ENCODE results near the gene ARHGEF2.

The ARHGEF2 gene

GRCh38 chr1:155947741-155948140 is 30.6 kb downstream of the ARHGEF2 start:
- Histone ChIP-seq H3K27ac (replicated peaks; ENCODE audit: low read length) (no peak overlapping the region), H3K9me3 (replicated peaks in 1 of 2; ENCODE audit: control insufficient read depth in 2 of 2, insufficient read depth in 1 of 2, low read depth in 1 of 2, low read length in 2 of 2) (no peaks in the 10 kb centered on the region), H2AK5ac (ENCODE audit: low read depth, low read length) (no peak overlapping the region), H4K8ac (ENCODE audit: low read depth, low read length) (no peak overlapping the region), H2BK120ac (ENCODE audit: low read depth, low read length) (no peak overlapping the region), H2AFZ (ENCODE audit: low read length) (no peak overlapping the region), H3K4me1 (ENCODE audit: control insufficient read depth in 2 of 2, insufficient read depth in 1 of 2, low read depth in 1 of 2, low read length in 2 of 2) (peaks cover 0 to 14% of the 10 kb centered on the region in 2 donors), H3K9ac (ENCODE audit: low read depth, low read length, poor library complexity) (no peak overlapping the region), H3K14ac (ENCODE audit: low read length) (no peak overlapping the region), H2BK15ac (ENCODE audit: low read length) (no peak overlapping the region), H3K23ac (ENCODE audit: low read depth, low read length, poor library complexity) (no peak overlapping the region), H3K36me3 (replicated peaks in 1 of 2; ENCODE audit: control insufficient read depth in 2 of 2, insufficient read depth in 2 of 2, low read length in 2 of 2) (peaks cover 42 to 67% of the 10 kb centered on the region in 2 donors), H3K4ac (ENCODE audit: low read length) (no peak overlapping the region), H3K27me3 (ENCODE audit: control insufficient read depth in 3 of 3, insufficient read depth in 3 of 3, low read depth in 1 of 3, low read length in 3 of 3) (no peaks in the 10 kb centered on the region), H2BK5ac (ENCODE audit: low read length) (no peak overlapping the region), H3K79me1 (ENCODE audit: low read depth, low read length) (peaks cover 6% of the 10 kb centered on the region), H3K18ac (ENCODE audit: low read length) (no peak overlapping the region), H3K4me3 (ENCODE audit: low read length in 2 of 2) (no peak overlapping the region), H4K91ac (ENCODE audit: low read depth, low read length, poor library complexity) (no peak overlapping the region), H2BK12ac (ENCODE audit: low read length) (no peak overlapping the region), H3K4me2 (ENCODE audit: insufficient read depth, low read length, poor library complexity, severe bottlenecking) (no peak overlapping the region)
- no peak for DNase-seq (ENCODE audit: low spot score)
- no CpG with 5 or more reads among the region's 8 CpGs for whole genome bisulfite sequencing, 2 donors (ENCODE audit: extremely low coverage in 2 of 2, insufficient read length in 2 of 2, insufficient replicate concordance in 1 of 2)

- Histone ChIP-seq H3K9ac (ENCODE audit: low read depth, low read length, poor library complexity) (no peak overlapping the region), H3K18ac (ENCODE audit: low read length) (no peak overlapping the region), H3K27ac (replicated peaks; ENCODE audit: low read length) (no peak overlapping the region), H3K36me3 (replicated peaks in 1 of 2; ENCODE audit: control insufficient read depth in 2 of 2, insufficient read depth in 2 of 2, low read length in 2 of 2) (peaks cover 38 to 62% of the 10 kb centered on the region in 2 donors), H3K4ac (ENCODE audit: low read length) (no peak overlapping the region), H3K4me2 (ENCODE audit: insufficient read depth, low read length, poor library complexity, severe bottlenecking) (no peak overlapping the region), H3K4me3 (ENCODE audit: low read length in 2 of 2) (no peak overlapping the region), H3K9me3 (replicated peaks in 1 of 2; ENCODE audit: control insufficient read depth in 2 of 2, insufficient read depth in 1 of 2, low read depth in 1 of 2, low read length in 2 of 2) (no peaks in the 10 kb centered on the region), H2BK120ac (ENCODE audit: low read depth, low read length) (no peak overlapping the region), H2AK5ac (ENCODE audit: low read depth, low read length) (no peak overlapping the region), H3K23ac (ENCODE audit: low read depth, low read length, poor library complexity) (no peak overlapping the region), H4K91ac (ENCODE audit: low read depth, low read length, poor library complexity) (no peak overlapping the region), H2BK15ac (ENCODE audit: low read length) (no peak overlapping the region), H2BK5ac (ENCODE audit: low read length) (no peak overlapping the region), H3K27me3 (ENCODE audit: control insufficient read depth in 3 of 3, insufficient read depth in 3 of 3, low read depth in 1 of 3, low read length in 3 of 3) (no peaks in the 10 kb centered on the region), H2AFZ (ENCODE audit: low read length) (no peak overlapping the region), H3K14ac (ENCODE audit: low read length) (no peak overlapping the region), H2BK12ac (ENCODE audit: low read length) (no peak overlapping the region), H3K4me1 (ENCODE audit: control insufficient read depth in 2 of 2, insufficient read depth in 1 of 2, low read depth in 1 of 2, low read length in 2 of 2) (peaks cover 0 to 14% of the 10 kb centered on the region in 2 donors), H4K8ac (ENCODE audit: low read depth, low read length) (no peak overlapping the region), H3K79me1 (ENCODE audit: low read depth, low read length) (peaks cover 5% of the 10 kb centered on the region)
- WGBS, 2 donors (ENCODE audit: extremely low coverage in 2 of 2, insufficient read length in 2 of 2, insufficient replicate concordance in 1 of 2), result no CpG with 5 or more reads among the region's 4 CpGs
- no peak for DNase-seq (ENCODE audit: low spot score)
These were observed 31.1 kb downstream of the ARHGEF2 start for GRCh38 chr1:155947292-155947691.

GRCh38 chr1:155946633-155947219 is 31.6 kb downstream of the ARHGEF2 start:
- Histone ChIP-seq H2BK12ac (ENCODE audit: low read length) (no peak overlapping the region), H4K8ac (ENCODE audit: low read depth, low read length) (no peak overlapping the region), H2BK15ac (ENCODE audit: low read length) (no peak overlapping the region), H3K27me3 (ENCODE audit: control insufficient read depth in 3 of 3, insufficient read depth in 3 of 3, low read depth in 1 of 3, low read length in 3 of 3) (no peaks in the 10 kb centered on the region), H3K23ac (ENCODE audit: low read depth, low read length, poor library complexity) (no peak overlapping the region), H2BK120ac (ENCODE audit: low read depth, low read length) (no peak overlapping the region), H2AFZ (ENCODE audit: low read length) (no peak overlapping the region), H3K9me3 (replicated peaks in 1 of 2; ENCODE audit: control insufficient read depth in 2 of 2, insufficient read depth in 1 of 2, low read depth in 1 of 2, low read length in 2 of 2) (no peaks in the 10 kb centered on the region), H3K4ac (ENCODE audit: low read length) (no peak overlapping the region), H3K9ac (ENCODE audit: low read depth, low read length, poor library complexity) (no peak overlapping the region), H2BK5ac (ENCODE audit: low read length) (no peak overlapping the region), H3K79me1 (ENCODE audit: low read depth, low read length) (peaks cover 4% of the 10 kb centered on the region), H3K4me1 (ENCODE audit: control insufficient read depth in 2 of 2, insufficient read depth in 1 of 2, low read depth in 1 of 2, low read length in 2 of 2) (peaks cover 0 to 14% of the 10 kb centered on the region in 2 donors), H2AK5ac (ENCODE audit: low read depth, low read length) (no peak overlapping the region), H3K18ac (ENCODE audit: low read length) (no peak overlapping the region), H3K27ac (replicated peaks; ENCODE audit: low read length) (no peak overlapping the region), H3K4me3 (ENCODE audit: low read length in 2 of 2) (no peak overlapping the region), H3K4me2 (ENCODE audit: insufficient read depth, low read length, poor library complexity, severe bottlenecking) (no peak overlapping the region), H3K14ac (ENCODE audit: low read length) (no peak overlapping the region), H4K91ac (ENCODE audit: low read depth, low read length, poor library complexity) (no peak overlapping the region), H3K36me3 (replicated peaks in 1 of 2; ENCODE audit: control insufficient read depth in 2 of 2, insufficient read depth in 2 of 2, low read length in 2 of 2) (peaks cover 32 to 57% of the 10 kb centered on the region in 2 donors)
- no peak for DNase-seq (ENCODE audit: low spot score)
- WGBS, 2 donors (ENCODE audit: extremely low coverage in 2 of 2, insufficient read length in 2 of 2, insufficient replicate concordance in 1 of 2), result no CpG with 5 or more reads among the region's 8 CpGs

GRCh38 chr1:155944444-155944799 is 33.9 kb downstream of the ARHGEF2 start:
- no peak overlapping the region for H3K14ac ChIP-seq (ENCODE audit: low read length)
- no peaks in the 10 kb centered on the region for H3K79me1 ChIP-seq (ENCODE audit: low read depth, low read length)

More at GRCh38 chr1:155944444-155944799, 33.9 kb downstream of the ARHGEF2 start:
- H2BK15ac ChIP-seq (ENCODE audit: low read length), result no peak overlapping the region
- no peak overlapping the region for H3K4me2 ChIP-seq (ENCODE audit: insufficient read depth, low read length, poor library complexity, severe bottlenecking)
- no peak overlapping the region for H2BK5ac ChIP-seq (ENCODE audit: low read length)
- peaks cover 13 to 34% of the 10 kb centered on the region in 2 donors for H3K36me3 ChIP-seq (replicated peaks in 1 of 2; ENCODE audit: control insufficient read depth in 2 of 2, insufficient read depth in 2 of 2, low read length in 2 of 2)
- H2AK5ac ChIP-seq (ENCODE audit: low read depth, low read length), result no peak overlapping the region
- no CpG with 5 or more reads among the region's 6 CpGs for WGBS, 2 donors (ENCODE audit: extremely low coverage in 2 of 2, insufficient read length in 2 of 2, insufficient replicate concordance in 1 of 2)
- no peak overlapping the region for H2BK12ac ChIP-seq (ENCODE audit: low read length)
- H2BK120ac ChIP-seq (ENCODE audit: low read depth, low read length), result no peak overlapping the region
- no peaks in the 10 kb centered on the region for H3K27me3 ChIP-seq (ENCODE audit: control insufficient read depth in 3 of 3, insufficient read depth in 3 of 3, low read depth in 1 of 3, low read length in 3 of 3)
- H3K4ac ChIP-seq (ENCODE audit: low read length), result no peak overlapping the region
- no peaks in the 10 kb centered on the region for H3K9me3 ChIP-seq (replicated peaks in 1 of 2; ENCODE audit: control insufficient read depth in 2 of 2, insufficient read depth in 1 of 2, low read depth in 1 of 2, low read length in 2 of 2)
- H4K8ac ChIP-seq (ENCODE audit: low read depth, low read length), result no peak overlapping the region
- H4K91ac ChIP-seq (ENCODE audit: low read depth, low read length, poor library complexity), result no peak overlapping the region
- H2AFZ ChIP-seq (ENCODE audit: low read length), result no peak overlapping the region
- no peak overlapping the region for H3K27ac ChIP-seq (replicated peaks; ENCODE audit: low read length)
- no peak overlapping the region for H3K4me3 ChIP-seq (ENCODE audit: low read length in 2 of 2)
- DNase-seq (ENCODE audit: low spot score), result no peak
- H3K9ac ChIP-seq (ENCODE audit: low read depth, low read length, poor library complexity), result no peak overlapping the region
- H3K23ac ChIP-seq (ENCODE audit: low read depth, low read length, poor library complexity), result no peak overlapping the region
- H3K4me1 ChIP-seq (ENCODE audit: control insufficient read depth in 2 of 2, insufficient read depth in 1 of 2, low read depth in 1 of 2, low read length in 2 of 2), result peaks cover 5 to 14% of the 10 kb centered on the region in 2 donors
- no peak overlapping the region for H3K18ac ChIP-seq (ENCODE audit: low read length)
